Stimulated activated naive CD4-positive, alpha-beta T cell treated with Interleukin-2 at 50 U/mL for 16 hours (primary cell): ENCODE data around the gene CEP290.

Experiments
- DNase-seq: peaks from one replicate; lab custom pipeline; 2025; lab: John Stamatoyannopoulos, UW

The CEP290 gene, protein sequence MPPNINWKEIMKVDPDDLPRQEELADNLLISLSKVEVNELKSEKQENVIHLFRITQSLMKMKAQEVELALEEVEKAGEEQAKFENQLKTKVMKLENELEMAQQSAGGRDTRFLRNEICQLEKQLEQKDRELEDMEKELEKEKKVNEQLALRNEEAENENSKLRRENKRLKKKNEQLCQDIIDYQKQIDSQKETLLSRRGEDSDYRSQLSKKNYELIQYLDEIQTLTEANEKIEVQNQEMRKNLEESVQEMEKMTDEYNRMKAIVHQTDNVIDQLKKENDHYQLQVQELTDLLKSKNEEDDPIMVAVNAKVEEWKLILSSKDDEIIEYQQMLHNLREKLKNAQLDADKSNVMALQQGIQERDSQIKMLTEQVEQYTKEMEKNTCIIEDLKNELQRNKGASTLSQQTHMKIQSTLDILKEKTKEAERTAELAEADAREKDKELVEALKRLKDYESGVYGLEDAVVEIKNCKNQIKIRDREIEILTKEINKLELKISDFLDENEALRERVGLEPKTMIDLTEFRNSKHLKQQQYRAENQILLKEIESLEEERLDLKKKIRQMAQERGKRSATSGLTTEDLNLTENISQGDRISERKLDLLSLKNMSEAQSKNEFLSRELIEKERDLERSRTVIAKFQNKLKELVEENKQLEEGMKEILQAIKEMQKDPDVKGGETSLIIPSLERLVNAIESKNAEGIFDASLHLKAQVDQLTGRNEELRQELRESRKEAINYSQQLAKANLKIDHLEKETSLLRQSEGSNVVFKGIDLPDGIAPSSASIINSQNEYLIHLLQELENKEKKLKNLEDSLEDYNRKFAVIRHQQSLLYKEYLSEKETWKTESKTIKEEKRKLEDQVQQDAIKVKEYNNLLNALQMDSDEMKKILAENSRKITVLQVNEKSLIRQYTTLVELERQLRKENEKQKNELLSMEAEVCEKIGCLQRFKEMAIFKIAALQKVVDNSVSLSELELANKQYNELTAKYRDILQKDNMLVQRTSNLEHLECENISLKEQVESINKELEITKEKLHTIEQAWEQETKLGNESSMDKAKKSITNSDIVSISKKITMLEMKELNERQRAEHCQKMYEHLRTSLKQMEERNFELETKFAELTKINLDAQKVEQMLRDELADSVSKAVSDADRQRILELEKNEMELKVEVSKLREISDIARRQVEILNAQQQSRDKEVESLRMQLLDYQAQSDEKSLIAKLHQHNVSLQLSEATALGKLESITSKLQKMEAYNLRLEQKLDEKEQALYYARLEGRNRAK (N-terminal part only)

DNA sequence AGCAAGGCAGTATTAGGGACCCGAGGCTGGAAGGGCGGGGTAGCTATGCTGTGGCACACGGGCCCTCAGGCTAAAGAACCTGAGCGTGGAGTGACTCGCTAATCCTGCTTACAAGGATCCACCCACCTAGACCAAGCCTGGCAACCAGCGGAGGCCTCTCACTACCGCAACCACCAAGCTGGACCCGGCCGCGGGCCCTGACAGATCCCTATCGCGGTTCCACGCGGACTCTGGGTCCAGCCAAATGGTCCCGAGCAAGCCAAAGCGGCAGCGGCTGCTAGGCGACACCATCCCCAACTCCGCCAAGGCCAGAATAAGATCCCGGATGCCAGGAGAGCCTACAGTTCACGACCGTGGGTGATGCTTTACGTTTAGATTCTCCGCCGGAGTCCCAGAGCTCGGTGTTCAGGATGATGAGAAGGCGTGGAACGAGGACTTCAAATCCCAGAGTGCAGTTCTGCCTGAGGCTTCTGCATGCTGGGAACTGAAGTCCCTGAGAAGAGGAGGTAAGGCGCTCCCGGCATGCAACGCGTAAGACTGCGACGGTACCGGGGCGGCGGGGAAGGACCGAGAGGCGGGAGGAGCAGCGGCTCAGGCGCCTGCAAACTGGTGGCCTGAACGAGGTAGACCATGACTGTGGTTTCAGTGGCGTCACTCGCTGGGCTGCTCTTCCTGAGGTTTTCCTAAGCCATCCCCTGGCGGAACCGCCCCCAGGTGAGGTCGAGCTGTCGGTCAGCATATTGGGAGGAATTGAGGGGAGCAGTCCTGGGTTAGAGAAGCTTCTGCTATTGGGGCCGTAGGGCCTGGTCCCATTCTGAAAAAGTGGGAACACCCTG, at the start of gene CEP290, which contains the start of gene TMTC3:
Gene CEP290 (minus strand): TSS at position 315 of the 836 bp plus-strand sequence. CDS start 781 bp downstream, outside the sequence.
Gene TMTC3 (plus strand): TSS at position 534 of the 836 bp plus-strand sequence. CDS start 6,009 bp downstream, outside the sequence.
- peak; percentile 95 for DNase-seq

DNA sequence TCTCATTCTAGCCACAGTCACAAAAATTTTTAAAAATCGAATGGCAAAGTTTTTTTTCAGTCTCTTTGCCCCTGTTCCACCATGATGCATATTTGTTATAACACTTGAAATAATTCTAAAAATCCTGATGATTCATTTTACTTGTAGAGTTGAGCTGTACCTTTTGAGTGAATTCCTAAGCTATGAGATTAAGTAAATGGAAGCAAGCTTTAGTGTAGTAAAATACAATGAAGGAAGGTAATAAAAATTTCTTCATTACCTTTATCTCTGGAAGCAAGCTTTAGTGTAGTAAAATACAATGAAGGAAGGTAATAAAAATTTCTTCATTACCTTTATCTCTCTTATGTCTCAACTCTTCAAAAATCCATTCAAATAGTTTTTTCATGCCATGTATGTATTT, 46.3 kb upstream of the CEP290 start:
- DNase-seq = no peak

DNA sequence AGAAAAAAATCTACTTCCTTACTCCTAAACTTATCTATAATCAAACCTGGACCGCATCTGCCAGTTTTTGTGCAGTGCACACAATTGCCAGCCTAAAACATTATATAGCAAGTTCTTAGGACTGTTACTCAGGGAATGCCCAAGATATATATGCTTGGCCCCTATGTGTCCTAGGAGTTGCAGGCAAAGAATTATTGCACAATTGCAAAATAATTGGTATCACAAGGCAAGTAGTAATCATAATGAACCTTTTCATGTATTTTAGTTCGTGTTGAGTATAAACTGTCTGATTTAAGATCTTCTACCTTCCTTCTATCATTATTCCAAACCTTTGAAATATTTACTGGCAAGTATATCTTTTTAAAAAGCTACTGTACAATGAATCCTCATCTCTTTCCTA, 45.7 kb upstream of the CEP290 start:
- no peak for DNase-seq

DNA sequence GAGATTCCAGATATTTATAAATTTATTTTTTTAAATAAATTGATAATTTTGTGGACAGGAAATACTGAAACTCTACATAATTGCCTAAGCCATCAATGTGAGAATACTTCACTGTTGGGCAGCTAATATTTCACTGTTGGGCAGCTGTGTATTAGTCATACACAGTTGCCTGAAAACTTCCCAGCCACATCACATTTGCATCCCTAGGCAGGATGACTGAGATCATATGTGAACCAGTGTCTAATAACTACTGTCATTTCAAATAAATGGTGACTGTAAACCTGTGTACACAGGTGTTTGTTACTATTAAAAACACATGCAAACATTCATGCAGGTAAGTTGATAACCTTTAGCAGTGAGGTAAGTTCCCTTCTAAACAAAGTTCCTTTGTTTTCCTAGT, 44.1 kb upstream of the CEP290 start:
- DNase-seq = no peak

DNA sequence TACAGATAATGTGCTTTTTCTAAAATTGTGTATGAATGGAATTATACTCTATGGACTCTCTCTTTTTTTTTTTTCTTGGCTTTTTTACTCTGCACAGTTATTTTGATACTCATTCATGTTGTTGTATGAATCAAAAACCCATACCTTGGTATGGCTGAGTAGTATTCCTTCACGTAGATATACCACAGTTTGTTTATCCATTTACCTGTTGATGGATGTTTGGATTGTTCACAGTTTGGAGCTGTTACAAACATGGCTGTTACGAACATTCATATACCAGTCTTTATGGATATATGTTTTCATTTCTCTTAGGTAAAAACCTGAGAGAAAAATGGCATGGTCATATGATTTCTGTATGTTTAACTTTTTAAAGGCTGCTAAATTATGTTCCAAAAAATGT, 43.4 kb upstream of the CEP290 start:
- DNase-seq = no peak

DNA sequence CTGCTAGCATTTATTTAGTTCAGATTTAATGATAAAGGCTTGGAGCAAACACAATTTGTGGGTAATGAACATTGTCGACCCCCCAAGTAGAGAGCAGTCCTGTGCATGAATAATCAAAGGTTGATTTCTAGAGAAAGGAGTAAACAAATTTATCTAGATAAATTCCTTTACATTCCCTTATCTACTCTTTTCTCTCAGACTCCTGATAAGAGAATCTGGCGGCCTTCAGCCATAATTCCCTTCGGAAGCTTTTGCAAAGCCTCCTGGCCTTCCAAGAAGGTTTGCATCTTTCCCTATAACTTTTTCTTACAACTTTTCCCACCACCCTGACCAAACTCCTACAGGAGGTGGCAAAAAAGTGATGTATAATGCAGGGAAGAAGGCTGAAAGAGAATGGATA, 42.3 kb upstream of the CEP290 start:
- no peak for DNase-seq

DNA sequence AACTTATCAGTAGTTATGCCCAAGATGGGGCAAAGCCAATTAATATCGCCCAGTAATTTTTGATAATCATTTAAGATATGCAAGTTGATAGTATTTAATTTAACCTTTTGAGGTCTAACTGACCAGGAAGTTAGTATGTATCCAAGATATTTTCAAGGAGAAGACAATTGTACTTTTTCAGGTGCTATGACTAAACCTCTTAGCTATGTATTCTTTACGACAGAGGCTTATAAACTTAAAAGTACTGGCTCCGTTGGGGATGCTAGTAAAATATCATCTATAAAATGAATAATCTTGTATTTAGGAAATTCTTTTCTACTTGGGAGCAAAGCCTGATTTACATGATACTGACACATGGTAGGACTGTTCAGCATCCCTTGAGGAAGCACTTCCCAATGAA, 40.5 kb upstream of the CEP290 start:
- DNase-seq = no peak

DNA sequence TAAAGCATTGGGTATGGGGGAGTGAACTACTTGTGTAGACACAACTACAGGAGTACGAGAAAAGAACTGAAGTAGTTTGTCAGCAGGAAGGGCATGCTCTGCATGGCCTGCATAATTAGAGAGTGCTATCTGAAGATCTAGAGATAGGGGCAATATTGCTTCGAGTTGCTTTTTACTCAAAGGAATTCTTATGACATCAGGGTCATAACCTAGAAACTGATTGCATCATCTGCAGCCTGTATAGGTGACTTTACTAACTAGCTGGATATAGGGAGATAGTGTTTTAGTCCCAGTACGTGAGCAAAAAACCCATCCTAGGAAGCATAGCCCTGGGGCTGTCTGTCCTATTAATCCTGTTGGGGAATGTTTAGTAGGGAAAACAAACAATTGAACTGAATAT, 40.0 kb upstream of the CEP290 start:
- no peak for DNase-seq

DNA sequence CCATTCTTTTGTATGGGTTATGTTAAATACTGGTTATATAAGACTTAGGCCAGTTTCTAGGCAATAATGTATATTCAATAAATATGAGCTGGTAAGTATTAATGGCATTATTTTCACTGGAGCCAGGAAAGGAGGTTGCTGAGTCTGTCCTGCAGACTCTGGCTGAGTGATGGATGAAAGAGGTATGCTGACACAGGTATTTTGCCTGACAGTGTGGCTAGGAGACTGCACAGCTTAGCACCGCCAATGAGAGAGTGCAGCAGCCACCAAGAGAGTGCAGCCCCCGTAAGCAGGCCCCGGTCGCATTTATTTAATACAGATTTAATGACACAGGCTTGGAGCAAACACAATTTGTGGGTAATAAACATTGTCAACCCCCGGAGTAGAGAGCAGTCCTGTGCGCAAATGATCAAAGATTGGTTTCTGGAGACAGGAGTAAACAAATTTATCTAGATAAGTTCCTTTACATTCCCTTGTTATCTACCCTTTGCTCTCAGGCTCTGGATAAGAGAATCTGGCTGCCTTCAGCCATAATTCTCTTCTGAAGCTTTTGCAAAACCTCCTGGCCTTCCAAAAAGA, 37.6 kb upstream of the CEP290 start:
- no peak for DNase-seq

DNA sequence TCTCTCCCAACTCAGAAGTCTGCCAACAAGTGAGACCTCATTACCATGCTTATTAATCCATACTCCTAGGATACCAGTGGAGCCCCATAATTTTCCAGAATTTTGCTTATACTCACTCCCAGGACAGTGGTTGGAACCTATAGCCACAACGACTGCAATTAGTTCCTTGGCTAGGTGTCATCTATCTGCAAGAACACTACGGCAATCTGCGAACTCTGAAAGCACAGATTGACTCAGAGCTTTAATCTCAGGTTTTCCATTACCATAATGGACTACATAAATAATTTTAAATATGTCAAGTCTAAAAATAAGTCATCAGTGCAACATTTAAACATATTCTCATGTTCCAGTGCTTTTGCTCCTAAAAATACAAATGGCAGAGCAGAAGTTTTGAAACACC, 33.7 kb upstream of the CEP290 start:
- DNase-seq = no peak

DNA sequence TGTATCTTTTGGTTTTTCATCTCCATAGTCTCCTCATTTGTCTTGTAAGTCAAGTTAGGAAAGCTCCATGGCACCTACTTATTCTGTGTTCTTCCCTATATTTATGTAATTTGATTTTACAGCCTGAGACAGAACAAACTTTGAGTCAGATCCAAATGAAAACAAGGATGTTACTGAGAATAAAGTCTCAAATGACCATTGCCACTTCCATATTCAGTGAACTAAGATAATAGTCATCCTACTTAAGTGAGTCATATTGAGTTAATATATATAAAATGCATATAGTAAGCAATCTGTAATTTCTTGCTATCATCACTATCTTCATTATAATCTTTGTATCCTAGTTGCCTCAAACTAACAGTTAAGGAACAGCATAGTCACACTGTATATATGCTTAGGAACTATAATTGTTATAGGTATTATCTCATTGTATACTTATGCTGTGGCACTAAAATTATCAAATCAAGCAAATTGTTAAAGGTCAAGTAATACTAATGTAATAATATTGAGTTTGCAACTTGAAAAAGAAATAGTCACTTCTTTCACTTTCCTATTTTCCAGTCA, 31.0 kb upstream of the CEP290 start:
- no peak for DNase-seq

DNA sequence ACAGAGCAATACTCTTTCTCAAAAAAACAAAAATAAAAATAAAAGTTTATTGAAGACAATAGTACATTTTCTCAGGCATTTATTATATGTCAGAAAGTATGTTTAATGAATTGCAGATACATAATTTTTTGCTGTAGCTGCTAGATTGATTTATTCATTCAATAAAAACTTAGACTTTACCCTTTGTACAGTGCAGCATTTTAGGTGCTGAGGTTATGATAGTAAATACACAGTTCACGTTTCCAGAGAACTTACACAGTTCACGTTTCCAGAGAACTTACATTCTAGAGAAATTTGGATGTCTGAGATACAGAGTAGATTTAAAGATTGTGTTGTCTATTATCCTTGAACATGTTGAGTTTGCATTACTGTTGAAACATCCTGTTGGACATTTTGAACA, 25.5 kb upstream of the CEP290 start:
- no peak for DNase-seq

DNA sequence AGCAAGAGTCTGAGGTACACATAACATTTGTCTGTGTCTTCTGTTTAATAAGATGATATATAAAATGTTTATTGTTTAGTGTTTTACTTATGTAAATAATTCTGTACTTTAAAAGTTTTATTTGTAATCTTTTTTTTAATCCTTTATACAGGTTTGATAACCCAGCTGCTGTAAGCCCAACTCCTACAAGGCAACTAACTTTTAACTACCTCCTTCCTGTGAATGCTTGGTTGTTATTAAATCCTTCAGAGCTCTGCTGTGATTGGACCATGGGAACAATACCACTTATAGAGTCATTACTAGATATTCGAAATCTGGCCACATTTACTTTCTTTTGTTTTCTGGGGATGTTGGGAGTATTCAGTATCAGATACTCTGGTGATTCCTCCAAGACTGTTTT, 24.3 kb upstream of the CEP290 start:
- DNase-seq = no peak

DNA sequence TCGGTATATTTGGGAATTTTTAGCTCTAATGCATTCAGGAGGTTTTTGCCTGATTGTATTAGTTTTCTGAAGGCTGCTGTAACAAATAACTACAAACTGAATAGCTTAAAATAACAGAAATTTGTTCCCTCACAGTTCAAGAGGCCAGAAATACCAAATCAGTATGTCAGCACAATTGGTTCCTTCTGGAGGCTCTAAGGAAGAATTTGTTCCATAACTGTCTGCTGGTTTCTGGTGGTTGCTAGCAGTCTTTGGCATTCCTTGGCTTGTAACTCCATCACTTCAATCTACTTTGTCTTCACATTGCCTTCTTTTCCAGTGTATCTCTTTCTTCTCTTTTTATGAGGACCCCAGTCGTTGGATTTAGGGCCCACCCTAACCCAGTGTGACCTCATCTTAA, 21.5 kb upstream of the CEP290 start:
- no peak for DNase-seq

DNA sequence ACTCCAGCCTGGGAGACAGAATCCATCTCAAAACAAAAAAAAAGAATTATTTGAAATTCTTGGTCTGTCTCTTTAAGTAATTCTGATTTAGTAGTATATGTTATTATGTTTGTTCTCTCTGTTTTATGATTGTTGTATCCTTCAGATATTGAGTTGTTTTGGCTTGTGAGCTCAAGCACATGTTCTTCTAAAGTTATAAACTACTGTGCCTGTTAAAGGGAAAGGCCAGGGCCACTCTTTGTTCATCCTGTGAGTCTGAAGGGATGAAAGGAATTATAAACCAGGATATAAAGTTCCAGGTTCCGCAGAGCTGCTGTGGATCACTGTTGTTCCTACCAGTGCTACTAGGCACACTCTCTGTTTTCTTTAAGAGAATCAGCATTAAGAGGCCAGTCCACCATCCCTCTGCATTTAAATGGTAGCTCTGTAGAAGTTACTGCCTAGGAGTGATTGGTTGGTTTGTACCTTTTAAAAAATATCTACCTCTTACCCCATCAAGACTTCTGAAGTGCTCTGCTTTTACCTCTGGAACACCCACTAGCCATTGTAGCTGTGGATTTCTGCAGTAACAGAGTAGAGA, 14.3 kb upstream of the CEP290 start:
- DNase-seq = no peak

DNA sequence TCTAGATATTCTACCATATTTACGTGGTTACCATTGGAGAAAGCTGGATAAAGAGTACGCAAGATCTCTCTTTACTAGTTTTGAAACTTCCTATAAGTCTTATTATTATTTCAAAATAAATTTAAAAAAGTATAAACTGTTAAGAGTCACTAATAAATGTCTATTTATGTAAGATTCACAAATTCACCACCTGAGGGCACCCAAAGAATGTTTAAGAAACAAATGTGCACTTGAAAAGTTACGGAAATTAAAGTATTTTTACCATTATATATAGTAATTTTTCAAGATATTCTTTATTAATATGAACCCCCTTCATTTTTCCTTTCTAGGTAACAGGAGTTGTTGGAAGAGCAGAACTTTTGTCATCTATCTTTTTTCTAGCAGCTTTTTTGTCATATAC, 12.1 kb upstream of the CEP290 start:
- DNase-seq = no peak

DNA sequence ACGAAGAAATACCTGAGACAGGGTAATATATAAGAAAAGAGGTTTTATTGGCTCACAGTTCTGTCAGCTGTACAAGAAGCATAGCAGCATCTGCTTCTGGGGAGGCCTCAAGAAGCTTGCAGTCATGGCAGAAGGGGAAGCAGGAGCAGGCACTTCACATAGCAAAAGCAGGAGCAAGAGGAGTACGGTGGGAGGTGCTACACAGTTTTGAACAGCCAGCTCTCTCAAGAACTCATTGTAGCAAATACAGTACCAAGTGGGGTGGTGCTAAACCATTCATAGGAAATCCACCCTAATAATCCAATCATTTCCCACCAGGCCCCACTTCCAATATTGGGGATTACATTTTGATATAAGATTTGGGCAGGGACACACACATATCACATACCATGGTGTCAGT, 8.2 kb upstream of the CEP290 start:
- DNase-seq = no peak

DNA sequence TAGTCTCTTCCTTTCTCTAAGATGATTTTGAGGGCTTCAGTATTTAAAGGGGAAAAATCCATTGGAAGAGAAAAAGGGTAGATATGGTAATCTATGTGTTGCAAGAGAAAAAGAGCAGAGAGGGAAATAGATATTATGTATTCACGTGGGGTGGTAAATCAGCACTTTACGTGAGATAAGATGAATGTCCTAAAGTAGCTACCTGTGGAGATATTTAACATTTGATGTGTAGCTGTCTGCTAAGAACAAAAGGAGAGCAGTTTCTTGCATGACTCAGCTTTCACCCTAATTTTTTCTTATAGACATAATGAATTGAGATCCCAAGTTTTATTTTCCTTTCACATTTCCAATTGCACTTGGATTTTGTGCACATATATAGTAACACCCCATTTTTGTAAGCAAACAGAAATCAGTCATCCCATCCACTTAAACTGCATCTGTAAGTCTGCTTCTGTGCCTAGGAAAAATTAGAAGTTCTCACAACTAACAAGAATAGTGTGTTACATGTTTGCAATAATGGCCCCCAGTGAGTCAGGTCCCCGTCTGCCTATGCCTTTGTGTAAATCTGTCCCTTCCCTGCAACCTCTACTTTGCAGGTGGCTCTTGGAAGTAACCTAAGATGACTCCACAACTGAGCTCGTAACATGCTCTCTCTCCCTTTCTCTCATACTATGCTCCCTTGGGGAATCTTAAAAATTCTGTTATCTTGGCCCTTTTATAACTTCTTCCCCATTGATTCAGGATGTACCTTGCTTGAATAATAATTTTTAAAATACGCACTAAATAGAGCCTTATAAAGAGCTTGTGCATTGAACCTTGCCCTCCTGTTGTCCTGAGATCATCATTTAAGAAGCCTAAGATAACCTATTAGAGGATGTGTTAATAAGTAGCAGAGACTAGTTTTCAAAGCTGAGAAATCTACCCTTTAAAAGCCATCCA, 3.9 kb upstream of the CEP290 start:
- no peak for DNase-seq
